Measurements from ENCODE around the gene OTX2.

The OTX2 gene

GRCh38 chr14:56794557-56795283 lies 15.6 kb downstream of the OTX2 start:
- no peak for DNase-seq

GRCh38 chr14:56794088-56794556 lies 16.2 kb downstream of the OTX2 start:
- DNase-seq = no peak

- DNase-seq = no peak
Observed at GRCh38 chr14:56789955-56790354, 20.3 kb downstream of the OTX2 start.

- no peak for DNase-seq
Observed at GRCh38 chr14:56787530-56787929, 22.7 kb downstream of the OTX2 start.

GRCh38 chr14:56782711-56783110 lies 27.6 kb downstream of the OTX2 start:
- no peak for DNase-seq

- no peak for DNase-seq
Observed at GRCh38 chr14:56774503-56774902, 35.8 kb downstream of the OTX2 start.

- DNase-seq = no peak
Observed at GRCh38 chr14:56770512-56770911, 39.8 kb downstream of the OTX2 start.

GRCh38 chr14:56760164-56760914 lies 49.9 kb downstream of the OTX2 start:
- no peak for DNase-seq

GRCh38 chr14:56759633-56760032 lies 50.6 kb downstream of the OTX2 start:
- DNase-seq = no peak

GRCh38 chr14:56759094-56759493 lies 51.2 kb downstream of the OTX2 start:
- no peak for DNase-seq

- no peak for DNase-seq
Observed at GRCh38 chr14:56754921-56755320, 55.4 kb downstream of the OTX2 start.

- no peak for DNase-seq
Observed at GRCh38 chr14:56753396-56753795, 56.9 kb downstream of the OTX2 start.

GRCh38 chr14:56752428-56752827 lies 57.9 kb downstream of the OTX2 start:
- no peak for DNase-seq

GRCh38 chr14:56751471-56751870 lies 58.8 kb downstream of the OTX2 start:
- DNase-seq = no peak
